GM12878 (cell line): ENCODE data around the gene DHX40.

Experiments
- BMI1 ChIP-seq: fragments of 450-650 bp; IDR thresholded peaks from 2 replicates; pipeline ENCODE4 v1.6.1; 2016; ENCODE audit warnings: mild to moderate bottlenecking, moderate library complexity, borderline replicate concordance
- CEBPB ChIP-seq, 2 experiments: fragments of 150-350 bp in 1 of 2; IDR thresholded peaks; 2 replicates each; pipeline ENCODE4 v1.6.1; 2012 to 2014; ENCODE audit warnings: low read depth in 2 of 2, low read length in 2 of 2, borderline replicate concordance in 1 of 2, inconsistent platforms in 1 of 2
- CHD2 ChIP-seq: IDR thresholded peaks from 2 replicates; pipeline ENCODE4 v1.6.1; 2011; ENCODE audit warnings: low read depth, low read length, improper control_type of control experiment, borderline replicate concordance
- IRF4 ChIP-seq: IDR thresholded peaks from 2 replicates; pipeline ENCODE4 v1.6.1; 2011; ENCODE audit warnings: low read depth, low read length
- POLR2A ChIP-seq: IDR thresholded peaks from 2 replicates; pipeline ENCODE4 v1.6.1; 2011; ENCODE audit warnings: low read depth, mild to moderate bottlenecking, low read length
- SMARCA5 ChIP-seq: fragments of 450-650 bp; IDR thresholded peaks from 2 replicates; pipeline ENCODE4 v1.6.1; 2017; ENCODE audit warnings: mild to moderate bottlenecking
- SP1 ChIP-seq: IDR thresholded peaks from one replicate; pipeline ENCODE4 v1.6.1; 2011; ENCODE audit warnings: low read depth, low read length
- TAF1 ChIP-seq: IDR thresholded peaks from 2 replicates; pipeline ENCODE4 v1.6.1; 2011; ENCODE audit warnings: mild to moderate bottlenecking, low read depth, low read length, borderline replicate concordance
- TCF3 ChIP-seq: IDR thresholded peaks from 2 replicates; pipeline ENCODE4 v1.6.1; 2012; ENCODE audit warnings: low read depth, mild to moderate bottlenecking, low read length, borderline replicate concordance; ENCODE audit not compliant: insufficient read depth
- TCF7 ChIP-seq: IDR thresholded peaks from 2 replicates; pipeline ENCODE4 v1.6.1; 2014; ENCODE audit warnings: antibody characterized with exemption, borderline replicate concordance
- TF ChIP-seq, protein P1 (sequence below): IDR thresholded peaks from 2 replicates; pipeline ENCODE4 v1.6.1; 2012; ENCODE audit warnings: low read length, inconsistent platforms
- TF ChIP-seq, protein P2 (sequence below), 3 experiments: IDR thresholded peaks in 2 of 3; conservative IDR thresholded peaks in 1 of 3; 2 replicates each; pipeline ENCODE4 v1.5.1; 2011; ENCODE audit warnings: low read depth in 3 of 3, low read length in 3 of 3, mild to moderate bottlenecking in 3 of 3, control low read depth in 2 of 3, moderate library complexity in 2 of 3, inconsistent platforms in 1 of 3, mixed read lengths in 1 of 3; ENCODE audit not compliant: control insufficient read depth in 2 of 3, insufficient read depth in 1 of 3; ENCODE audit errors: extremely low read depth in 1 of 3

DNA sequence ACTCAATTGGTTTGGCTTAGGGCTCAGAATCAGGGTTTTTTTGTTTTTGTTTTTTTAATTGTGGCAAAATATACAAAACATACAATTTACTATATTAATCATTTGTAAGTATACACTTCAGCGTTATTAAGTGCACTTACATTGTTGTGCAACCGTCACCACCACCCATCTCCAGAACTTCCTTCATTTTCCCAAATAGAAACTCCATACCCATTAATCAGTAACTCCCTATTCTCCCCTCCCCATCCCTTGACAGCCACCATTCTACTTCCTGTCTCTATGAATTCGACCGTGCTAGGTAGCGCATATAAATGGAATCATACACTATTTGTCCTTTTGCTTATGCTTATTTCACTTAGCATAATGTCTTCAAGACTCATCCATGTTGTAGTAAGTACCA lies 45.2 kb upstream of the DHX40 start:
- TF ChIP-seq, protein P1, sequence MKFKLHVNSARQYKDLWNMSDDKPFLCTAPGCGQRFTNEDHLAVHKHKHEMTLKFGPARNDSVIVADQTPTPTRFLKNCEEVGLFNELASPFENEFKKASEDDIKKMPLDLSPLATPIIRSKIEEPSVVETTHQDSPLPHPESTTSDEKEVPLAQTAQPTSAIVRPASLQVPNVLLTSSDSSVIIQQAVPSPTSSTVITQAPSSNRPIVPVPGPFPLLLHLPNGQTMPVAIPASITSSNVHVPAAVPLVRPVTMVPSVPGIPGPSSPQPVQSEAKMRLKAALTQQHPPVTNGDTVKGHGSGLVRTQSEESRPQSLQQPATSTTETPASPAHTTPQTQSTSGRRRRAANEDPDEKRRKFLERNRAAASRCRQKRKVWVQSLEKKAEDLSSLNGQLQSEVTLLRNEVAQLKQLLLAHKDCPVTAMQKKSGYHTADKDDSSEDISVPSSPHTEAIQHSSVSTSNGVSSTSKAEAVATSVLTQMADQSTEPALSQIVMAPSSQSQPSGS: no peak
- no peak for TF ChIP-seq CHD2
- no peak for TF ChIP-seq TAF1
- no peak for TF ChIP-seq SMARCA5
- TF ChIP-seq IRF4: no peak
- no peak for TF ChIP-seq TCF7
- TF ChIP-seq BMI1: no peak
- no peak for TF ChIP-seq POLR2A
- TF ChIP-seq CEBPB (IDR thresholded peaks at IDR 0.05; ENCODE audit: borderline replicate concordance in 1 of 2, low read depth in 2 of 2, low read length in 2 of 2): no peak
- TF ChIP-seq, protein P2, sequence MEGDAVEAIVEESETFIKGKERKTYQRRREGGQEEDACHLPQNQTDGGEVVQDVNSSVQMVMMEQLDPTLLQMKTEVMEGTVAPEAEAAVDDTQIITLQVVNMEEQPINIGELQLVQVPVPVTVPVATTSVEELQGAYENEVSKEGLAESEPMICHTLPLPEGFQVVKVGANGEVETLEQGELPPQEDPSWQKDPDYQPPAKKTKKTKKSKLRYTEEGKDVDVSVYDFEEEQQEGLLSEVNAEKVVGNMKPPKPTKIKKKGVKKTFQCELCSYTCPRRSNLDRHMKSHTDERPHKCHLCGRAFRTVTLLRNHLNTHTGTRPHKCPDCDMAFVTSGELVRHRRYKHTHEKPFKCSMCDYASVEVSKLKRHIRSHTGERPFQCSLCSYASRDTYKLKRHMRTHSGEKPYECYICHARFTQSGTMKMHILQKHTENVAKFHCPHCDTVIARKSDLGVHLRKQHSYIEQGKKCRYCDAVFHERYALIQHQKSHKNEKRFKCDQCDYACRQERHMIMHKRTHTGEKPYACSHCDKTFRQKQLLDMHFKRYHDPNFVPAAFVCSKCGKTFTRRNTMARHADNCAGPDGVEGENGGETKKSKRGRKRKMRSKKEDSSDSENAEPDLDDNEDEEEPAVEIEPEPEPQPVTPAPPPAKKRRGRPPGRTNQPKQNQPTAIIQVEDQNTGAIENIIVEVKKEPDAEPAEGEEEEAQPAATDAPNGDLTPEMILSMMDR (IDR thresholded peaks at IDR 0.05 in 2 of 3, conservative IDR thresholded peaks at IDR 0.05 in 1 of 3; ENCODE audit: control insufficient read depth in 2 of 3, extremely low read depth in 1 of 3, insufficient read depth in 1 of 3, low read depth in 3 of 3, low read length in 3 of 3): no peak
- no peak for TF ChIP-seq SP1
- no peak for TF ChIP-seq TCF3
